IPS DF 19.7 (cell line): ENCODE data around the gene PDE8B.

Experiments used
- DNase-seq: peaks from one replicate; pipeline ENCODE4 v3.0.0-alpha.2; 2013; ENCODE audit warnings: low read depth, low spot score

PDE8B gene

GRCh38 chr5:77186652-77187370, 23.7 kb upstream of the PDE8B start:
- DNase-seq = no peak

GRCh38 chr5:77189421-77189820, 21.1 kb upstream of the PDE8B start:
- DNase-seq = no peak

- no peak for DNase-seq
These were observed 17.9 kb upstream of the PDE8B start for GRCh38 chr5:77192441-77193050.

- no peak for DNase-seq
These were observed 15.7 kb upstream of the PDE8B start for GRCh38 chr5:77194762-77195161.

GRCh38 chr5:77197840-77198554, 12.5 kb upstream of the PDE8B start:
- no peak for DNase-seq

GRCh38 chr5:77200663-77201062, 9.8 kb upstream of the PDE8B start:
- DNase-seq = no peak

- DNase-seq = no peak
These were observed 8.3 kb upstream of the PDE8B start for GRCh38 chr5:77202145-77202544.

- no peak for DNase-seq
These were observed 5.5 kb upstream of the PDE8B start for GRCh38 chr5:77204967-77205366.

GRCh38 chr5:77208507-77209163, 1.8 kb upstream of the PDE8B start:
- no peak for DNase-seq

- no peak for DNase-seq
These were observed 887 bp upstream of the PDE8B start for GRCh38 chr5:77209495-77210090.

- DNase-seq = no peak
These were observed 647 bp downstream of the PDE8B start for GRCh38 chr5:77210964-77211690.

- DNase-seq = no peak
These were observed 1.2 kb downstream of the PDE8B start for GRCh38 chr5:77211691-77212047.

GRCh38 chr5:77213601-77214000, 3.1 kb downstream of the PDE8B start:
- no peak for DNase-seq

GRCh38 chr5:77214151-77214550, 3.7 kb downstream of the PDE8B start:
- DNase-seq = no peak

GRCh38 chr5:77218263-77218662, 7.8 kb downstream of the PDE8B start:
- DNase-seq = no peak

- no peak for DNase-seq
These were observed 10.6 kb downstream of the PDE8B start for GRCh38 chr5:77221115-77221514.

GRCh38 chr5:77222722-77223121, 12.2 kb downstream of the PDE8B start:
- no peak for DNase-seq

- DNase-seq = no peak
These were observed 13.2 kb downstream of the PDE8B start for GRCh38 chr5:77223653-77224052.

GRCh38 chr5:77224672-77225355, 14.3 kb downstream of the PDE8B start:
- no peak for DNase-seq

- no peak for DNase-seq
These were observed 15.1 kb downstream of the PDE8B start for GRCh38 chr5:77225531-77225930.

GRCh38 chr5:77229887-77230286, 19.4 kb downstream of the PDE8B start:
- DNase-seq = no peak
